NCI-H345 (cell line): ENCODE results near the gene XPC.
A peak's percentile ranks its signal among the peaks of the same experiment; 100 is the strongest.

ENCODE experiments used
- DNase-seq: peaks from one replicate; lab custom pipeline; 2025; lab: John Stamatoyannopoulos, UW

XPC gene

GRCh38 chr3:14208168-14208567 lies 29.8 kb upstream of the XPC start:
- no peak for DNase-seq

- DNase-seq: no peak
Observed at GRCh38 chr3:14206548-14207177, 28.3 kb upstream of the XPC start.

- no peak for DNase-seq
Observed at GRCh38 chr3:14204515-14205284, 26.3 kb upstream of the XPC start.

- DNase-seq: peak; percentile 43
Observed at GRCh38 chr3:14203521-14204079, 25.2 kb upstream of the XPC start.

- DNase-seq: no peak
Observed at GRCh38 chr3:14202874-14203520, 24.6 kb upstream of the XPC start.

- DNase-seq: no peak
Observed at GRCh38 chr3:14201940-14202684, 23.7 kb upstream of the XPC start.

GRCh38 chr3:14200841-14201240 lies 22.4 kb upstream of the XPC start:
- DNase-seq: no peak

GRCh38 chr3:14200276-14200675 lies 21.9 kb upstream of the XPC start:
- no peak for DNase-seq

- no peak for DNase-seq
Observed at GRCh38 chr3:14199641-14200040, 21.2 kb upstream of the XPC start.

- no peak for DNase-seq
Observed at GRCh38 chr3:14194865-14195264, 16.5 kb upstream of the XPC start.

- no peak for DNase-seq
Observed at GRCh38 chr3:14188041-14188754, 9.8 kb upstream of the XPC start.

- no peak for DNase-seq
Observed at GRCh38 chr3:14186854-14187458, 8.6 kb upstream of the XPC start.

GRCh38 chr3:14183015-14183577 lies 4.7 kb upstream of the XPC start:
- DNase-seq: no peak

GRCh38 chr3:14181253-14181652 lies 2.9 kb upstream of the XPC start:
- no peak for DNase-seq

- no peak for DNase-seq
Observed at GRCh38 chr3:14179795-14180194, 1.4 kb upstream of the XPC start.

GRCh38 chr3:14179114-14179465 lies 689 bp upstream of the XPC start:
- DNase-seq: no peak

GRCh38 chr3:14177580-14178246 lies 688 bp downstream of the XPC start:
- no peak for DNase-seq

GRCh38 chr3:14175383-14176037 lies 2.9 kb downstream of the XPC start:
- DNase-seq: no peak

GRCh38 chr3:14174483-14174882 lies 3.9 kb downstream of the XPC start:
- no peak for DNase-seq

- DNase-seq: no peak
Observed at GRCh38 chr3:14172496-14172895, 5.9 kb downstream of the XPC start.
